Thoracic aorta (tissue), 2 donors: Measurements from ENCODE around the gene LCOR. TPM values are rescaled to one million over a fixed set of nuclear protein-coding genes. Genes with fewer than 3 reads are reported as not detected.

Source experiments
- ATAC-seq: fragments of 150-250 bp; one replicate; pipeline ENCODE4 v1.8.0; 2017; ENCODE audit warnings: low read depth; ENCODE audit not compliant: insufficient number of reproducible peaks, low FRiP score
- DNase-seq: peaks from one replicate; pipeline ENCODE4 v3.0.0-alpha.2; 2020; ENCODE audit warnings: low spot score
- H3K27ac ChIP-seq, 2 donors: fragments of 200-600 bp; sonication (generic); 1 replicate in 1 of 2; 2 replicates in 1 of 2; pipeline ENCODE4 v1.5.1; 2016; ENCODE audit warnings: mild to moderate bottlenecking in 2 of 2, moderate library complexity in 2 of 2
- H3K27me3 ChIP-seq: fragments of 200-600 bp; sonication (generic); replicated peaks from 2 replicates; pipeline ENCODE4 v1.6.0; 2016; ENCODE audit warnings: mild to moderate bottlenecking; ENCODE audit not compliant: insufficient read depth
- H3K36me3 ChIP-seq: fragments of 200-600 bp; sonication (generic); one replicate; pipeline ENCODE4 v1.5.1; 2016
- H3K4me1 ChIP-seq, 2 donors: fragments of 200-600 bp; sonication (generic); 1 replicate in 1 of 2; 2 replicates in 1 of 2; pipeline versions ENCODE4 v1.5.1 to v1.6.0; 2016; ENCODE audit warnings: low read depth in 2 of 2, mild to moderate bottlenecking in 1 of 2; ENCODE audit not compliant: control insufficient read depth in 1 of 2
- H3K4me3 ChIP-seq: fragments of 200-600 bp; sonication (generic); 2 replicates; pipeline ENCODE4 v1.5.1; 2016; ENCODE audit warnings: mild to moderate bottlenecking
- H3K9me3 ChIP-seq: fragments of 200-600 bp; sonication (generic); 2 replicates; pipeline ENCODE4 v1.5.1; 2016
- CTCF ChIP-seq: fragments of 200-600 bp; sonication (generic); IDR thresholded peaks from one replicate; pipeline ENCODE4 v1.5.1; 2019; ENCODE audit warnings: antibody characterized with exemption
- total RNA-seq, 2 donors: library from RNA; depleted of rRNA; stranded (reverse); fragments of >200 nt; gene quantifications; one replicate each; pipeline versions ENCODE4 v1.1.0 to v1.2.3, GENCODE V29; 2016

Gene LCOR
- total RNA-seq, 2 donors from 2014 or later = 18.3 to 23.3 TPM

- Histone ChIP-seq H3K4me1 (peaks cover 13 to 38% of the 10 kb centered on the region in 2 donors), H3K9me3 (no peaks in the 10 kb centered on the region), H3K27ac (no peak overlapping the region), H3K27me3 (no peaks in the 10 kb centered on the region), H3K4me3 (no peak overlapping the region), H3K36me3 (no peaks in the 10 kb centered on the region)
- TF ChIP-seq CTCF = no peak
- DNase-seq (no peak), ATAC-seq (no peak)
These were observed 155.2 kb downstream of the LCOR start for GRCh38 chr10:96987141-96987841.

GRCh38 chr10:96987842-96988175, 155.7 kb downstream of the LCOR start:
- no peak for ATAC-seq
- Histone ChIP-seq H3K36me3 (no peaks in the 10 kb centered on the region), H3K27ac (no peak overlapping the region), H3K9me3 (no peaks in the 10 kb centered on the region), H3K4me1 (peaks cover 13 to 38% of the 10 kb centered on the region in 2 donors), H3K27me3 (no peaks in the 10 kb centered on the region), H3K4me3 (no peak overlapping the region)
- DNase-seq = no peak
- TF ChIP-seq CTCF = no peak

GRCh38 chr10:96988426-96988825, 156.3 kb downstream of the LCOR start:
- peaks cover 13 to 38% of the 10 kb centered on the region in 2 donors for H3K4me1 ChIP-seq
- H3K4me3 ChIP-seq = no peak overlapping the region
- H3K36me3 ChIP-seq = no peaks in the 10 kb centered on the region
- TF ChIP-seq CTCF = no peak
- no peak for DNase-seq
- ATAC-seq = no peak
- no peaks in the 10 kb centered on the region for H3K27me3 ChIP-seq
- H3K9me3 ChIP-seq = no peaks in the 10 kb centered on the region
- H3K27ac ChIP-seq = peak overlapping the region in 1 of 2 donors; percentile 37

- ATAC-seq = peak; percentile 59
- Histone ChIP-seq H3K36me3 (no peaks in the 10 kb centered on the region), H3K9me3 (no peaks in the 10 kb centered on the region), H3K4me3 (peak overlapping the region; percentile 31), H3K27ac (peak overlapping the region; percentile 52 to 55), H3K4me1 (peaks cover 17 to 53% of the 10 kb centered on the region in 2 donors), H3K27me3 (no peaks in the 10 kb centered on the region)
- no peak for DNase-seq
- TF ChIP-seq CTCF = no peak
These were observed 159.3 kb downstream of the LCOR start for GRCh38 chr10:96991313-96991841.

GRCh38 chr10:96992721-96993120, 160.6 kb downstream of the LCOR start:
- Histone ChIP-seq H3K4me1 (peaks cover 23 to 64% of the 10 kb centered on the region in 2 donors), H3K4me3 (no peak overlapping the region), H3K27me3 (no peaks in the 10 kb centered on the region), H3K27ac (no peak overlapping the region), H3K36me3 (no peaks in the 10 kb centered on the region), H3K9me3 (no peaks in the 10 kb centered on the region)
- DNase-seq (no peak), ATAC-seq (no peak)
- TF ChIP-seq CTCF = no peak
